H9 (cell line): Measurements from ENCODE around the gene SFMBT2. TPM values are rescaled to one million over a fixed set of nuclear protein-coding genes. Genes with fewer than 3 reads are reported as not detected.

ENCODE experiments used
- DNase-seq: peaks from one replicate; pipeline ENCODE4 v3.0.0-alpha.2; 2017
- H2AFZ ChIP-seq: one replicate; pipeline ENCODE4 v1.6.1; 2013; ENCODE audit warnings: mild to moderate bottlenecking, low read length, control low read depth, moderate library complexity
- H2AK5ac ChIP-seq: 2 replicates; pipeline ENCODE4 v1.6.1; 2013; ENCODE audit warnings: low read length, control low read depth, mixed read lengths; ENCODE audit not compliant: insufficient read length
- H2BK120ac ChIP-seq: one replicate; pipeline ENCODE4 v1.6.1; 2013; ENCODE audit warnings: low read depth, mild to moderate bottlenecking, low read length, control low read depth, inconsistent platforms; ENCODE audit not compliant: poor library complexity, severe bottlenecking
- H2BK12ac ChIP-seq: 2 replicates; pipeline ENCODE4 v1.6.1; 2013; ENCODE audit warnings: low read length, control low read depth, mixed read lengths, low read depth; ENCODE audit not compliant: insufficient read length
- H2BK15ac ChIP-seq: 2 replicates; pipeline ENCODE4 v1.6.1; 2013; ENCODE audit warnings: low read depth, low read length, control low read depth
- H2BK20ac ChIP-seq: one replicate; pipeline ENCODE4 v1.6.1; 2013; ENCODE audit warnings: low read depth, mild to moderate bottlenecking, low read length, control low read depth, inconsistent platforms; ENCODE audit not compliant: poor library complexity, severe bottlenecking
- H2BK5ac ChIP-seq: 2 replicates; pipeline ENCODE4 v1.6.1; 2013; ENCODE audit warnings: low read length, control low read depth, mixed read lengths; ENCODE audit not compliant: insufficient read length
- H3K14ac ChIP-seq: 2 replicates; pipeline ENCODE4 v1.6.1; 2013; ENCODE audit warnings: low read length, control low read depth; ENCODE audit not compliant: insufficient read depth
- H3K18ac ChIP-seq: 2 replicates; pipeline ENCODE4 v1.6.1; 2013; ENCODE audit warnings: low read depth, mild to moderate bottlenecking, mixed read lengths, low read length, control low read depth; ENCODE audit not compliant: insufficient read length
- H3K23ac ChIP-seq: 2 replicates; pipeline ENCODE4 v1.6.1; 2013; ENCODE audit warnings: low read length, control low read depth, mixed read lengths, low read depth; ENCODE audit not compliant: insufficient read length
- H3K23me2 ChIP-seq: 2 replicates; pipeline ENCODE4 v1.6.1; 2013; ENCODE audit warnings: low read depth, mild to moderate bottlenecking, mixed read lengths, low read length, control low read depth; ENCODE audit not compliant: insufficient read length, poor library complexity, severe bottlenecking
- H3K27ac ChIP-seq: 2 replicates; pipeline ENCODE4 v1.5.1; 2013; ENCODE audit warnings: low read length, control low read depth, mixed read lengths, low read depth; ENCODE audit not compliant: insufficient read length
- H3K27me3 ChIP-seq: 2 replicates; pipeline ENCODE4 v1.6.1; 2013; ENCODE audit warnings: low read length, control low read depth, inconsistent platforms; ENCODE audit not compliant: insufficient read depth
- H3K4ac ChIP-seq: 2 replicates; pipeline ENCODE4 v1.6.1; 2013; ENCODE audit warnings: low read depth, mild to moderate bottlenecking, control low read depth, inconsistent platforms, low read length, moderate library complexity
- H3K4me1 ChIP-seq: 2 replicates; pipeline ENCODE4 v1.6.1; 2013; ENCODE audit warnings: low read length, control low read depth, inconsistent platforms; ENCODE audit not compliant: insufficient read depth
- H3K4me2 ChIP-seq: 2 replicates; pipeline ENCODE4 v1.6.1; 2013; ENCODE audit warnings: low read length, control low read depth, mixed read lengths; ENCODE audit not compliant: insufficient read length, insufficient read depth
- H3K56ac ChIP-seq: 2 replicates; pipeline ENCODE4 v1.6.1; 2013; ENCODE audit warnings: low read depth, mild to moderate bottlenecking, mixed read lengths, low read length, control low read depth; ENCODE audit not compliant: insufficient read length
- H3K79me1 ChIP-seq: 2 replicates; pipeline ENCODE4 v1.6.1; 2013; ENCODE audit warnings: low read depth, mild to moderate bottlenecking, moderate library complexity, low read length, control low read depth, inconsistent platforms; ENCODE audit not compliant: insufficient read depth, poor library complexity, severe bottlenecking
- H3K79me2 ChIP-seq: 2 replicates; pipeline ENCODE4 v1.6.1; 2013; ENCODE audit warnings: low read length, control low read depth, inconsistent platforms; ENCODE audit not compliant: insufficient read depth
- H3K9ac ChIP-seq: 2 replicates; pipeline ENCODE4 v1.6.1; 2013; ENCODE audit warnings: low read length, control low read depth, mixed read lengths; ENCODE audit not compliant: insufficient read length; ENCODE audit errors: extremely low read depth
- H3K9me3 ChIP-seq: one replicate; pipeline ENCODE4 v1.6.1; 2013; ENCODE audit warnings: low read depth, low read length, inconsistent platforms; ENCODE audit not compliant: control insufficient read depth
- H3T11ph ChIP-seq: one replicate; pipeline ENCODE4 v1.6.1; 2013; ENCODE audit warnings: mild to moderate bottlenecking, low read length, control low read depth, inconsistent platforms
- H4K20me1 ChIP-seq: one replicate; pipeline ENCODE4 v1.6.1; 2013; ENCODE audit not compliant: control insufficient read depth, insufficient read length, insufficient read depth
- H4K5ac ChIP-seq: 2 replicates; pipeline ENCODE4 v1.6.1; 2013; ENCODE audit warnings: low read depth, mild to moderate bottlenecking, mixed read lengths, low read length, control low read depth; ENCODE audit not compliant: insufficient read length
- H4K8ac ChIP-seq: replicated peaks from 2 replicates; pipeline ENCODE4 v1.6.1; 2013; ENCODE audit warnings: low read length, control low read depth, mixed read lengths, low read depth; ENCODE audit not compliant: insufficient read length
- H4K91ac ChIP-seq: 2 replicates; pipeline ENCODE4 v1.6.1; 2013; ENCODE audit warnings: low read depth, mild to moderate bottlenecking, moderate library complexity, mixed read lengths, low read length, control low read depth; ENCODE audit not compliant: insufficient read length
- H3K27ac Mint-ChIP-seq, 3 experiments: 2 replicates in 2 of 3; 3 replicates in 1 of 3; pipeline ENCODE4 v1.8.0; 2020 to 2021; ENCODE audit warnings: mixed read lengths in 3 of 3, mild to moderate bottlenecking in 1 of 3, moderate library complexity in 1 of 3
- H3K27me3 Mint-ChIP-seq: 2 replicates; pipeline ENCODE4 v1.8.0; 2021; ENCODE audit warnings: low read depth, mild to moderate bottlenecking, moderate library complexity, mixed read lengths
- H3K36me3 Mint-ChIP-seq, 3 experiments: 2 replicates in 2 of 3; 3 replicates in 1 of 3; pipeline ENCODE4 v1.8.0; 2020 to 2021; ENCODE audit warnings: low read depth in 3 of 3, mixed read lengths in 3 of 3; ENCODE audit not compliant: insufficient read depth in 1 of 3
- H3K4me1 Mint-ChIP-seq, 2 experiments: 2 replicates each; pipeline ENCODE4 v1.8.0; 2020; ENCODE audit warnings: mixed read lengths in 2 of 2
- H3K4me3 Mint-ChIP-seq, 2 experiments: 2 replicates in 1 of 2; 3 replicates in 1 of 2; pipeline ENCODE4 v1.8.0; 2020 to 2021; ENCODE audit warnings: mild to moderate bottlenecking in 2 of 2, mixed read lengths in 2 of 2, moderate library complexity in 1 of 2
- H3K9me3 Mint-ChIP-seq, 2 experiments: 2 replicates in 1 of 2; 3 replicates in 1 of 2; pipeline ENCODE4 v1.8.0; 2020; ENCODE audit warnings: mild to moderate bottlenecking in 2 of 2, mixed read lengths in 2 of 2, moderate library complexity in 1 of 2
- CTCF ChIP-seq: fragments of 200-600 bp; sonication (generic); conservative IDR thresholded peaks from 3 replicates; pipeline ENCODE4 v1.8.0; 2021; ENCODE audit warnings: antibody characterized with exemption, mild to moderate bottlenecking
- WGBS: extraction: QIAGEN DNeasy Blood & Tissue Kit; methylation state at CpG from one replicate; pipeline ENCODE4 v1.1.7; 2013; ENCODE audit warnings: missing lambda C conversion rate, low lambda C conversion rate, mixed read lengths; ENCODE audit not compliant: insufficient read length; ENCODE audit errors: extremely low coverage; 5-methylcytosine and 5-hydroxymethylcytosine counted together
- total RNA-seq: library from RNA; stranded (reverse); gene quantifications from 2 replicates; pipeline ENCODE4 v1.2.1, GENCODE V29; 2021

The SFMBT2 gene
- total RNA-seq, 1 experiment from 2014 or later = 5.3 TPM

DNA sequence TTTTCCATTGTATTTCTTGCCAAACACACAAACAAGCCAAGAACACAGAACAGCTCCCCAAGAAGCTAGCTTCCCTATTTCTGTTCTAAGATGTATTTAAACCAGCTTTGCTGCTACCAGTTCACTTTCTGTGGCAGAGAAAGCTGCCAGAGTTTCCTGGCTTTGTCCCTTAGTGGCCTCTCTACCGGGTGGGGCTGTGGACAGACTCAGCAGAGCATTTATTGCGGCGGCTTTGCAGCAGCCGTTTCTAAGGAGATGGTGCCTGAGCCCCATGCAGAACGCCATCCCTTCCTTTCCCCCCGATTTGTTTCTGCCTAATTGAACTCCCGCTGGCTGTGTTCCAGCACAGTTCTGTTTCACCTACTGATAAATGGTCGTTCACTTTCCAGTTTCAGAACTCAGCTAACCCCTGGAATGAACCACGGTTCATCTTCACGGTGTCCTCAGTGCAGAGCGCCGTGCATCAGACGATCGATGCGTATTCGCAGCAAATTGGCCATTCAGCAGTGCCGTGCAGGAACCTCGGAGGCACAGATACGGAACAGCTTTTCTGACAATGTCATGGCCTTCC is 33.8 kb upstream of the SFMBT2 start:
- H3K27ac Mint-ChIP-seq = no peak overlapping the region
- no peak overlapping the region for H3K56ac ChIP-seq
- no peak for TF ChIP-seq CTCF

More for the DNA sequence above, 33.8 kb upstream of the SFMBT2 start:
- DNase-seq = no peak
- no peaks in the 10 kb centered on the region for H4K20me1 ChIP-seq
- H4K5ac ChIP-seq = no peak overlapping the region
- no peak overlapping the region for H3T11ph ChIP-seq
- H3K9me3 Mint-ChIP-seq = peaks cover 21 to 22% of the 10 kb centered on the region in 2 experiments
- H3K14ac ChIP-seq = no peak overlapping the region
- peaks cover 10% of the 10 kb centered on the region for H3K9me3 ChIP-seq
- H3K79me1 ChIP-seq = no peaks in the 10 kb centered on the region
- H3K23me2 ChIP-seq = no peaks in the 10 kb centered on the region
- no peak overlapping the region for H3K18ac ChIP-seq
- no peaks in the 10 kb centered on the region for H3K27me3 ChIP-seq
- WGBS = no CpG with 5 or more reads among the region's 19 CpGs
- H3K4me1 ChIP-seq = no peaks in the 10 kb centered on the region; the same call in 1 of the 2 replicates
- H3K9ac ChIP-seq = no peak overlapping the region
- H2BK5ac ChIP-seq = no peak overlapping the region
- no peak overlapping the region for H3K4me3 Mint-ChIP-seq
- no peak overlapping the region for H2BK12ac ChIP-seq
- H3K27ac ChIP-seq = no peak overlapping the region
- H2BK120ac ChIP-seq = no peak overlapping the region
- peaks cover 5 to 16% of the 10 kb centered on the region in 2 experiments for H3K4me1 Mint-ChIP-seq
- H2AK5ac ChIP-seq = no peak overlapping the region
- H3K79me2 ChIP-seq = no peaks in the 10 kb centered on the region
- no peak overlapping the region for H4K91ac ChIP-seq
- H4K8ac ChIP-seq = no peak overlapping the region
- H3K4ac ChIP-seq = no peak overlapping the region
- H2AFZ ChIP-seq = no peak overlapping the region
- peaks cover 5 to 20% (median 11%) of the 10 kb centered on the region in 3 experiments for H3K36me3 Mint-ChIP-seq
- H3K23ac ChIP-seq = no peak overlapping the region
- H3K4me2 ChIP-seq = no peak overlapping the region
- no peak overlapping the region for H2BK20ac ChIP-seq
- no peak overlapping the region for H2BK15ac ChIP-seq
- no peaks in the 10 kb centered on the region; the same call in 1 of the 2 replicates for H3K27me3 Mint-ChIP-seq
